Transverse colon (tissue), 4 donors: ENCODE data around the gene SCRT2.

Source experiments
- POLR2A ChIP-seq: fragments of 450-650 bp; IDR thresholded peaks from one replicate; pipeline ENCODE4 v1.6.1; 2016; ENCODE audit warnings: antibody characterized with exemption, mild to moderate bottlenecking, moderate library complexity
- POLR2AphosphoS5 ChIP-seq, 3 donors: sonication (generic); formaldehyde crosslinking; IDR thresholded peaks; one replicate each; pipeline ENCODE4 v1.6.1; 2016; ENCODE audit warnings: antibody characterized with exemption in 3 of 3
- TF ChIP-seq, protein P1 (sequence below), 5 experiments: fragments of 200-600 bp in 3 of 5; fragments of 450-650 bp in 2 of 5; sonication (generic) in 3 of 5; IDR thresholded peaks; 1 replicate in 2 of 5; 2 replicates in 3 of 5; pipeline ENCODE4 v1.5.1; 2016 to 2017; ENCODE audit warnings: antibody characterized with exemption in 5 of 5, inconsistent platforms in 3 of 5, mild to moderate bottlenecking in 2 of 5, moderate library complexity in 1 of 5

DNA sequence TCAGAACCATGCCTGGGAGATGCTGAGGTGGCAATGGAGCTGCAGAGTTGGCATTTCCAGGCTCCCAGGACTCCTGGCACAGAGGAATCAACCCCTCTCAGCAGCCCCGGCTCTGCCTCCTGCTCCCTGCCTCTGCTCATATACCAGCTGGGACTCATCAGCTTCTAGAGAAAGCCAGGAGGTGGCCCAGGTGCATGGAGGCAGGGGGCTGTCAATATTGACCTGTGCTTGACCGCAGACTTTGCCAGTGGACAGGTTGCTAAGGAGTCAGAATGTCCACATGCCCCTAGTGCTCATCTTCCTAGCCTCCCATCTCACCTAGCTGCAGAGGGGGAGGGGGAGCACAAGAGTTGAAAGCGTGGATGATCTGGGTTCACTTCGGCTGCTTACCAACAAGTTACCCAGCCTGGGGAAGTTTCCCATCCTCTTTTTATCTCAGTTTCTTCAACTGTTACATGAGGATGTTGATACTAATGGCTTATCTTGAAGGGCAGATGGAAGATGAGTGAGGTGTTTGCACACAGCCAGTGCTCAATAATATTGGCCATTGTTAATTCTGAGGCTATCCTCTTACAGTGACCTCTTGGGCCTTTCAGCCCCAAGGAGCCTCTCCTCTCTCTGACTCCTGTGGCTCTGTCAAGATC is 9.2 kb upstream of the SCRT2 start:
- TF ChIP-seq, protein P1, sequence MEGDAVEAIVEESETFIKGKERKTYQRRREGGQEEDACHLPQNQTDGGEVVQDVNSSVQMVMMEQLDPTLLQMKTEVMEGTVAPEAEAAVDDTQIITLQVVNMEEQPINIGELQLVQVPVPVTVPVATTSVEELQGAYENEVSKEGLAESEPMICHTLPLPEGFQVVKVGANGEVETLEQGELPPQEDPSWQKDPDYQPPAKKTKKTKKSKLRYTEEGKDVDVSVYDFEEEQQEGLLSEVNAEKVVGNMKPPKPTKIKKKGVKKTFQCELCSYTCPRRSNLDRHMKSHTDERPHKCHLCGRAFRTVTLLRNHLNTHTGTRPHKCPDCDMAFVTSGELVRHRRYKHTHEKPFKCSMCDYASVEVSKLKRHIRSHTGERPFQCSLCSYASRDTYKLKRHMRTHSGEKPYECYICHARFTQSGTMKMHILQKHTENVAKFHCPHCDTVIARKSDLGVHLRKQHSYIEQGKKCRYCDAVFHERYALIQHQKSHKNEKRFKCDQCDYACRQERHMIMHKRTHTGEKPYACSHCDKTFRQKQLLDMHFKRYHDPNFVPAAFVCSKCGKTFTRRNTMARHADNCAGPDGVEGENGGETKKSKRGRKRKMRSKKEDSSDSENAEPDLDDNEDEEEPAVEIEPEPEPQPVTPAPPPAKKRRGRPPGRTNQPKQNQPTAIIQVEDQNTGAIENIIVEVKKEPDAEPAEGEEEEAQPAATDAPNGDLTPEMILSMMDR (IDR thresholded peaks at IDR 0.05): no peak
- no peak for TF ChIP-seq POLR2A
- no peak for TF ChIP-seq POLR2AphosphoS5 (IDR thresholded peaks at IDR 0.05)
